NCI-H1092 treated with DMSO at 0.1 percent for 48 hours (cell line): ENCODE results near the gene RGL4.
A peak's percentile ranks its signal among the peaks of the same experiment; 100 is the strongest.

Experiments
- DNase-seq: peaks from one replicate; lab custom pipeline; 2025; lab: John Stamatoyannopoulos, UW

The RGL4 gene

GRCh38 chr22:23742505-23743264, 51.9 kb downstream of the RGL4 start:
- DNase-seq: no peak

- peak; percentile 83 for DNase-seq
Observed at GRCh38 chr22:23743303-23743705, 52.5 kb downstream of the RGL4 start.

DNA sequence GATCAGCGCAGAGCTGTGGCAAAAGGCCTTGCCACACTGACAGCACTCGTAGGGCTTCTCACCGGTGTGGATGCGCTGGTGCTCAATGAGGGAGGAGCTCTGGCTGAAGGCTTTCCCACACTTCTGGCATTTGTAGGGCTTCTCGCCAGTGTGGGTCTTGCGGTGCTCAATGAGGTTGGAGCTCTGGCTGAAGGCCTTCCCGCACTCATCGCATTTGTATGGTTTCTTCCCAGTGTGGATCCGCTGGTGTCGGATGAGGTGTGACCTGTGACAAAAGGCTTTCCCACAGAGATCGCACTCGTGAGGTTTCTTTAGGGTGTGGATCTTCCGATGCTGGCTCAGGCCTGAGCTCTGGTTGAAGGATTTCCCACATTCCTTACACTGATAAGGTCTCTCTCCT, 53.2 kb downstream of the RGL4 start:
- no peak for DNase-seq

DNA sequence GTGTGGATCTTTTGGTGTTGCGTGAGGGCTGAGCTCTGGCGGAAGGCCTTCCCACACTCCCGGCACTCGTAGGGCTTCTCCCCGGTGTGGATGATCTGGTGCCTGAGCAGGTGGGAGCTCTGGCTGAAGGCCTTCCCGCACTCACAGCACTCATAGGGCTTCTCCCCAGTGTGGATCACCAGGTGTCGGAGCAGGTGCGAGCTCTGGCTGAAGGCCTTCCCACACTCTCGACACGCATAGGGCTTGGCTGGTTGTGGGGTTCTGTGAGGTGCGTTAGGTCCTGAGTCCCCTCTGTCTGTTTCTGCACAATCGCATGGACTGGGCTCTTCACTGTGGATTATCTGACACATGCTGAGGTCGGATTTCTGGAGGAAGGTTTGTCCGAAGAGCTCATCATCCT, 53.7 kb downstream of the RGL4 start:
- no peak for DNase-seq

DNA sequence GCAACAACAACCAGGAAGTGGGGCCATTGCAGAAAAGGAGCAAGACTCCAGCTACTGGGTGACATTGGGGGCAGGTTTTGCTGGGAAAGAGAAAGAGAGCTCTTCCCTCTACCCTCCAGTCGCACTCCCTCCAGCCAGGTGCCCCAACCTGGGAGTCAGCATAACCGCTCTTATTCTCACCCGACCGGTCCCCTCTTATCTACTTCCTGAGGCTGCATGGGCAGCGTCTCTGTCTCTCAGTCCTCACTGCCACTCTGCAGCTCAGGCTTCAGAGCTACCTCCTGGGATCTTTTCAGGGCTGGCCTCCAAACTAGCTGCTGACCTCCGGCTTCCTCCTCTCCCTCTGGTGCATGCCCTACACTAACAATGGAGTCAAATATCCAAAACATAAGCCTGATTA, 55.0 kb downstream of the RGL4 start:
- no peak for DNase-seq
